Activated T-cell treated with anti-CD3 and anti-CD28 coated beads, Interleukin-2, amount 50 U/mL, for 24 hours (primary cell): ENCODE results near the gene FAM107A.

ENCODE experiments used
- DNase-seq: peaks from one replicate; pipeline ENCODE4 v3.0.0-alpha.2; 2020
- H3K27ac Mint-ChIP-seq: 2 replicates; pipeline ENCODE4 v1.8.0; 2020; ENCODE audit warnings: mild to moderate bottlenecking, mixed read lengths
- H3K27me3 Mint-ChIP-seq: 2 replicates; pipeline ENCODE4 v1.8.0; 2020; ENCODE audit warnings: mixed read lengths
- H3K36me3 Mint-ChIP-seq: 2 replicates; pipeline ENCODE4 v1.8.0; 2020; ENCODE audit warnings: low read depth, mixed read lengths
- H3K4me1 Mint-ChIP-seq: 2 replicates; pipeline ENCODE4 v1.8.0; 2020; ENCODE audit warnings: low read depth, mixed read lengths
- H3K4me3 Mint-ChIP-seq: 2 replicates; pipeline ENCODE4 v1.8.0; 2020; ENCODE audit warnings: mild to moderate bottlenecking, moderate library complexity, mixed read lengths
- H3K9me3 Mint-ChIP-seq: 2 replicates; pipeline ENCODE4 v1.8.0; 2020; ENCODE audit warnings: mixed read lengths

Gene FAM107A

GRCh38 chr3:58577269-58577821, at the start of gene FAM107A:
Gene FAM107A (minus strand): TSS chr3:58577391. CDS start chr3:58569860, 7,531 bp downstream.
- Mint-ChIP-seq H3K36me3 (no peaks in the 10 kb centered on the region), H3K4me3 (no peak within 1 kb of the TSS), H3K4me1 (no peaks in the 10 kb centered on the region), H3K9me3 (no peaks in the 10 kb centered on the region), H3K27ac (no peak within 1 kb of the TSS), H3K27me3 (peaks cover 16% of the 10 kb centered on the region)
- no peak for DNase-seq

- no peaks in the 10 kb centered on the region for H3K4me1 Mint-ChIP-seq
Observed at GRCh38 chr3:58625196-58625824, 48.1 kb upstream of the FAM107A start.

GRCh38 chr3:58624550-58624949, 47.4 kb upstream of the FAM107A start:
- no peak overlapping the region for H3K4me3 Mint-ChIP-seq
- no peaks in the 10 kb centered on the region for H3K27me3 Mint-ChIP-seq
- H3K27ac Mint-ChIP-seq: no peak overlapping the region
- no peaks in the 10 kb centered on the region for H3K36me3 Mint-ChIP-seq
- H3K4me1 Mint-ChIP-seq: no peaks in the 10 kb centered on the region
- DNase-seq: no peak
- H3K9me3 Mint-ChIP-seq: no peaks in the 10 kb centered on the region

More at GRCh38 chr3:58625196-58625824, 48.1 kb upstream of the FAM107A start:
- H3K4me3 Mint-ChIP-seq: no peak overlapping the region
- H3K36me3 Mint-ChIP-seq: no peaks in the 10 kb centered on the region
- no peak overlapping the region for H3K27ac Mint-ChIP-seq
- no peaks in the 10 kb centered on the region for H3K9me3 Mint-ChIP-seq
- H3K27me3 Mint-ChIP-seq: no peaks in the 10 kb centered on the region
- DNase-seq: no peak

GRCh38 chr3:58623961-58624360, 46.8 kb upstream of the FAM107A start:
- H3K36me3 Mint-ChIP-seq: no peaks in the 10 kb centered on the region
- H3K27me3 Mint-ChIP-seq: no peaks in the 10 kb centered on the region
- DNase-seq: no peak
- H3K4me1 Mint-ChIP-seq: no peaks in the 10 kb centered on the region
- no peaks in the 10 kb centered on the region for H3K9me3 Mint-ChIP-seq
- no peak overlapping the region for H3K27ac Mint-ChIP-seq
- no peak overlapping the region for H3K4me3 Mint-ChIP-seq

- Mint-ChIP-seq H3K27ac (no peak overlapping the region), H3K36me3 (no peaks in the 10 kb centered on the region), H3K4me3 (no peak overlapping the region), H3K27me3 (no peaks in the 10 kb centered on the region), H3K4me1 (no peaks in the 10 kb centered on the region), H3K9me3 (no peaks in the 10 kb centered on the region)
- DNase-seq: no peak
Observed at GRCh38 chr3:58623478-58623877, 46.3 kb upstream of the FAM107A start.

- Mint-ChIP-seq H3K9me3 (no peaks in the 10 kb centered on the region), H3K27me3 (no peaks in the 10 kb centered on the region), H3K4me3 (no peak overlapping the region), H3K36me3 (no peaks in the 10 kb centered on the region), H3K4me1 (no peaks in the 10 kb centered on the region), H3K27ac (no peak overlapping the region)
- DNase-seq: no peak
Observed at GRCh38 chr3:58622892-58623291, 45.7 kb upstream of the FAM107A start.

- Mint-ChIP-seq H3K27ac (no peak overlapping the region), H3K36me3 (no peaks in the 10 kb centered on the region), H3K27me3 (no peaks in the 10 kb centered on the region), H3K4me1 (no peaks in the 10 kb centered on the region), H3K9me3 (no peaks in the 10 kb centered on the region), H3K4me3 (no peak overlapping the region)
- no peak for DNase-seq
Observed at GRCh38 chr3:58622436-58622835, 45.2 kb upstream of the FAM107A start.

- no peak for DNase-seq
- no peaks in the 10 kb centered on the region for H3K9me3 Mint-ChIP-seq
- no peaks in the 10 kb centered on the region for H3K27me3 Mint-ChIP-seq
- no peak overlapping the region for H3K4me3 Mint-ChIP-seq
- H3K36me3 Mint-ChIP-seq: no peaks in the 10 kb centered on the region
- no peaks in the 10 kb centered on the region for H3K4me1 Mint-ChIP-seq
- H3K27ac Mint-ChIP-seq: no peak overlapping the region
Observed at GRCh38 chr3:58621086-58621830, 44.1 kb upstream of the FAM107A start.

GRCh38 chr3:58620421-58620820, 43.2 kb upstream of the FAM107A start:
- H3K9me3 Mint-ChIP-seq: no peaks in the 10 kb centered on the region
- H3K4me1 Mint-ChIP-seq: no peaks in the 10 kb centered on the region
- no peak for DNase-seq
- H3K4me3 Mint-ChIP-seq: no peak overlapping the region
- H3K36me3 Mint-ChIP-seq: no peaks in the 10 kb centered on the region
- H3K27me3 Mint-ChIP-seq: no peaks in the 10 kb centered on the region
- no peak overlapping the region for H3K27ac Mint-ChIP-seq

GRCh38 chr3:58617338-58617761, 40.2 kb upstream of the FAM107A start:
- no peaks in the 10 kb centered on the region for H3K4me1 Mint-ChIP-seq
- H3K4me3 Mint-ChIP-seq: no peak overlapping the region
- no peaks in the 10 kb centered on the region for H3K27me3 Mint-ChIP-seq
- no peaks in the 10 kb centered on the region for H3K9me3 Mint-ChIP-seq
- no peak overlapping the region for H3K27ac Mint-ChIP-seq
- no peak for DNase-seq
- no peaks in the 10 kb centered on the region for H3K36me3 Mint-ChIP-seq

- Mint-ChIP-seq H3K4me3 (no peak overlapping the region), H3K9me3 (no peaks in the 10 kb centered on the region), H3K27me3 (peaks cover 7% of the 10 kb centered on the region), H3K4me1 (no peaks in the 10 kb centered on the region), H3K27ac (no peak overlapping the region), H3K36me3 (no peaks in the 10 kb centered on the region)
- no peak for DNase-seq
Observed at GRCh38 chr3:58613236-58614132, 36.3 kb upstream of the FAM107A start.

- Mint-ChIP-seq H3K4me1 (peaks cover 3% of the 10 kb centered on the region), H3K27me3 (peaks cover 7% of the 10 kb centered on the region), H3K36me3 (no peaks in the 10 kb centered on the region), H3K27ac (no peak overlapping the region), H3K4me3 (no peak overlapping the region), H3K9me3 (no peaks in the 10 kb centered on the region)
- no peak for DNase-seq
Observed at GRCh38 chr3:58612830-58613229, 35.6 kb upstream of the FAM107A start.

GRCh38 chr3:58609990-58610389, 32.8 kb upstream of the FAM107A start:
- no peaks in the 10 kb centered on the region for H3K36me3 Mint-ChIP-seq
- H3K4me1 Mint-ChIP-seq: peaks cover 3% of the 10 kb centered on the region
- no peaks in the 10 kb centered on the region for H3K9me3 Mint-ChIP-seq
- DNase-seq: no peak
- H3K27me3 Mint-ChIP-seq: peaks cover 13% of the 10 kb centered on the region
- no peak overlapping the region for H3K27ac Mint-ChIP-seq
- no peak overlapping the region for H3K4me3 Mint-ChIP-seq

GRCh38 chr3:58608648-58609047, 31.5 kb upstream of the FAM107A start:
- H3K27me3 Mint-ChIP-seq: peaks cover 20% of the 10 kb centered on the region
- no peaks in the 10 kb centered on the region for H3K9me3 Mint-ChIP-seq
- no peak overlapping the region for H3K27ac Mint-ChIP-seq
- peaks cover 3% of the 10 kb centered on the region for H3K4me1 Mint-ChIP-seq
- H3K4me3 Mint-ChIP-seq: no peak overlapping the region
- H3K36me3 Mint-ChIP-seq: no peaks in the 10 kb centered on the region
- DNase-seq: no peak
